Neural cell (in vitro differentiated cells): ENCODE measurements around the gene PARK7. TPM values are rescaled to one million over a fixed set of nuclear protein-coding genes. Genes with fewer than 3 reads are reported as not detected.

Source experiments
- H2AFZ ChIP-seq: fragments of 200-600, 300-800 bp; sonication (generic), shearing (Covaris generic); 2 replicates; pipeline ENCODE4 v1.6.0; 2014; ENCODE audit warnings: low read depth, mild to moderate bottlenecking, antibody characterized with exemption, low read length, moderate library complexity
- H3F3A ChIP-seq: fragments of 200-600 bp; shearing (Covaris generic); 2 replicates; pipeline ENCODE4 v1.6.1; 2016; ENCODE audit warnings: mild to moderate bottlenecking, moderate library complexity, mixed read lengths, antibody characterized with exemption, low read length; ENCODE audit not compliant: insufficient read depth, poor library complexity, severe bottlenecking
- H3K27ac ChIP-seq: fragments of 200-600, 300-800 bp; sonication (generic), shearing (Covaris generic); 2 replicates; pipeline ENCODE4 v1.5.1; 2014; ENCODE audit warnings: mild to moderate bottlenecking, low read length, moderate library complexity
- H3K27me3 ChIP-seq: fragments of 300-800, 200-600 bp; sonication (generic), shearing (Covaris generic); 2 replicates; pipeline ENCODE4 v1.6.0; 2014; ENCODE audit warnings: mild to moderate bottlenecking, low read depth, low read length, moderate library complexity; ENCODE audit not compliant: insufficient read depth
- H3K36me3 ChIP-seq: fragments of 300-800, 200-600 bp; sonication (generic), shearing (Covaris generic); 2 replicates; pipeline ENCODE4 v1.5.1; 2014; ENCODE audit warnings: mild to moderate bottlenecking, antibody characterized with exemption, low read length, moderate library complexity; ENCODE audit not compliant: insufficient read depth
- H3K4me2 ChIP-seq: fragments of 300-800, 200-600 bp; sonication (generic), shearing (Covaris generic); 2 replicates; pipeline ENCODE4 v1.6.0; 2014; ENCODE audit warnings: mild to moderate bottlenecking, low read length
- H3K4me3 ChIP-seq: fragments of 300-800, 200-600 bp; sonication (generic), shearing (Covaris generic); 2 replicates; pipeline ENCODE4 v1.5.1; 2014; ENCODE audit warnings: mild to moderate bottlenecking, low read length, moderate library complexity
- H3K79me2 ChIP-seq: fragments of 200-600 bp; shearing (Covaris generic); replicated peaks from 2 replicates; pipeline ENCODE4 v1.6.0; 2014; ENCODE audit warnings: mild to moderate bottlenecking, low read length, moderate library complexity; ENCODE audit not compliant: insufficient read depth
- H3K9ac ChIP-seq: fragments of 300-800, 200-600 bp; sonication (generic), shearing (Covaris generic); 2 replicates; pipeline ENCODE4 v1.6.1; 2016; ENCODE audit warnings: mild to moderate bottlenecking, low read length, mixed read lengths
- H3K9me2 ChIP-seq: fragments of 200-600 bp; shearing (Covaris generic); 2 replicates; pipeline ENCODE4 v1.6.1; 2016; ENCODE audit warnings: mild to moderate bottlenecking, low read length, mixed read lengths; ENCODE audit not compliant: insufficient read depth
- H3K9me3 ChIP-seq: fragments of 200-600, 300-800 bp; sonication (generic), shearing (Covaris generic); 2 replicates; pipeline ENCODE4 v1.6.1; 2016; ENCODE audit warnings: mild to moderate bottlenecking, mixed run types, low read length, moderate library complexity, mixed read lengths
- H4K20me1 ChIP-seq: fragments of 200-600 bp; shearing (Covaris generic); 2 replicates; pipeline ENCODE4 v1.6.1; 2016; ENCODE audit warnings: mild to moderate bottlenecking, mixed run types; ENCODE audit not compliant: insufficient read depth
- CTCF ChIP-seq: fragments of 450-650 bp; IDR thresholded peaks from 2 replicates; pipeline ENCODE4 v1.5.1; 2014; ENCODE audit warnings: antibody characterized with exemption, mild to moderate bottlenecking, moderate library complexity; ENCODE audit not compliant: poor library complexity, severe bottlenecking
- EP300 ChIP-seq: fragments of 450-650 bp; conservative IDR thresholded peaks from 2 replicates; pipeline ENCODE4 v1.6.1; 2014; ENCODE audit warnings: antibody characterized with exemption, mild to moderate bottlenecking, moderate library complexity; ENCODE audit not compliant: poor library complexity, severe bottlenecking
- EZH2 ChIP-seq: fragments of 200-600, 300-800 bp; shearing (Covaris generic), sonication (generic); IDR thresholded peaks from 2 replicates; pipeline ENCODE4 v1.6.1; 2014; ENCODE audit warnings: antibody characterized with exemption, low read length, borderline replicate concordance, mild to moderate bottlenecking; ENCODE audit not compliant: insufficient read depth, poor library complexity, severe bottlenecking
- MXI1 ChIP-seq: fragments of 450-650 bp; conservative IDR thresholded peaks from 2 replicates; pipeline ENCODE4 v1.6.1; 2014; ENCODE audit warnings: antibody characterized with exemption, mild to moderate bottlenecking; ENCODE audit not compliant: poor library complexity, severe bottlenecking
- POLR2AphosphoS5 ChIP-seq: IDR thresholded peaks from 2 replicates; pipeline ENCODE4 v1.6.1; 2012
- RAD21 ChIP-seq: fragments of 450-650 bp; conservative IDR thresholded peaks from 2 replicates; pipeline ENCODE4 v1.6.1; 2014; ENCODE audit warnings: antibody characterized with exemption, mild to moderate bottlenecking, moderate library complexity
- REST ChIP-seq: IDR thresholded peaks from 2 replicates; pipeline ENCODE4 v1.6.1; 2012; ENCODE audit warnings: borderline replicate concordance
- SMC3 ChIP-seq: fragments of 450-650 bp; conservative IDR thresholded peaks from 2 replicates; pipeline ENCODE4 v1.6.1; 2014; ENCODE audit warnings: antibody characterized with exemption, mild to moderate bottlenecking, moderate library complexity; ENCODE audit not compliant: poor library complexity
- TAF1 ChIP-seq: IDR thresholded peaks from 2 replicates; pipeline ENCODE4 v1.6.1; 2012; ENCODE audit warnings: low read depth
- polyA plus RNA-seq: library from polyadenylated mRNA; depleted of rRNA; stranded (reverse); fragments of >200 nt; gene quantifications from 2 replicates; pipeline ENCODE4 v1.2.3, GENCODE V29; 2014

Gene PARK7
- polyA plus RNA-seq, 1 donor from 2014 or later = 378 TPM

- Histone ChIP-seq H3K27me3 (no peaks in the 10 kb centered on the region), H3K9me3 (no peaks in the 10 kb centered on the region), H3K27ac (no peak overlapping the region), H2AFZ (no peak overlapping the region), H3K79me2 (peaks cover 26% of the 10 kb centered on the region), H3K4me3 (no peak overlapping the region), H3F3A (no peaks in the 10 kb centered on the region), H3K36me3 (no peaks in the 10 kb centered on the region), H4K20me1 (peaks cover 3% of the 10 kb centered on the region), H3K4me2 (no peak overlapping the region), H3K9ac (no peak overlapping the region), H3K9me2 (no peaks in the 10 kb centered on the region)
- TF ChIP-seq EP300 = no peak
- TF ChIP-seq REST = no peak
- no peak for TF ChIP-seq MXI1
- TF ChIP-seq SMC3 = no peak
Measured at GRCh38 chr1:8027748-8028570, 66.4 kb downstream of the PARK7 start.

GRCh38 chr1:8028571-8028910 is 67.0 kb downstream of the PARK7 start:
- Histone ChIP-seq H3K27ac (no peak overlapping the region), H3K4me3 (no peak overlapping the region), H3K9ac (no peak overlapping the region)

More at GRCh38 chr1:8028571-8028910, 67.0 kb downstream of the PARK7 start:
- Histone ChIP-seq H4K20me1 (peaks cover 3% of the 10 kb centered on the region), H3K79me2 (peaks cover 20% of the 10 kb centered on the region), H3F3A (no peaks in the 10 kb centered on the region), H2AFZ (no peak overlapping the region), H3K36me3 (no peaks in the 10 kb centered on the region), H3K9me3 (no peaks in the 10 kb centered on the region), H3K4me2 (no peak overlapping the region), H3K9me2 (no peaks in the 10 kb centered on the region), H3K27me3 (no peaks in the 10 kb centered on the region)
- TF ChIP-seq EZH2 = no peak
- TF ChIP-seq REST = no peak
- no peak for TF ChIP-seq MXI1
- no peak for TF ChIP-seq POLR2AphosphoS5
- TF ChIP-seq SMC3 = no peak
- TF ChIP-seq CTCF = no peak
- TF ChIP-seq EP300 = no peak
- no peak for TF ChIP-seq TAF1
- no peak for TF ChIP-seq RAD21
